ENCODE measurements around the gene OR2L5. TPM values are rescaled to one million over a fixed set of nuclear protein-coding genes. Genes with fewer than 3 reads are reported as not detected.

Gene OR2L5, protein sequence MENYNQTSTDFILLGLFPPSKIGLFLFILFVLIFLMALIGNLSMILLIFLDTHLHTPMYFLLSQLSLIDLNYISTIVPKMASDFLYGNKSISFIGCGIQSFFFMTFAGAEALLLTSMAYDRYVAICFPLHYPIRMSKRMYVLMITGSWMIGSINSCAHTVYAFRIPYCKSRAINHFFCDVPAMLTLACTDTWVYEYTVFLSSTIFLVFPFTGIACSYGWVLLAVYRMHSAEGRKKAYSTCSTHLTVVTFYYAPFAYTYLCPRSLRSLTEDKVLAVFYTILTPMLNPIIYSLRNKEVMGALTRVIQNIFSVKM
- total RNA-seq: not detected
- long read RNA-seq: 0 reads

DNA sequence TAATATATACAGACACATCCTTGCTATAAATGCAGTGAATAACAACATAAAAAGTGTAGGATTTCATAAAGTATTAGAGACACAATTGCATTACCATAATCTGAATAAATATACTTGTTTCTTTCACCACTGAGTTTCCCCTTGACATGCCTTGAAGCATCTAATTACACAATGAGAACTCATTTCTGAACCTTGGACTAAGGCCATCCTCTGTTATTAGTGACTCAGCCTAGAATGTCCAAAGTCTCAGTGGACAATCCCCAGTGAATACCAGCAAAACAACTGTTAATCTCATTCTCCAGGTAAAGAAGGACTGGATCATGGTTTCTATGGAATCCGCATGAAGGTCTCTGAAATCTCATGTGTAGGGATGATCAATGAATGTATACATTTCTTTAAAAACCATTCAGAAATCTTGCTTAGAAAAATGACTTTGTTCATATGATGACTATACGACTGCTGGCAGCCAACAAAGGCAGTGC lies at the start of gene OR2L5:
TSS of gene OR2L5 (plus strand) at position 432 of the 482 bp plus-strand sequence. CDS start 8,288 bp downstream, outside the sequence.
- no peak within 1 kb of the TSS for H3K4me3 ChIP-seq
- H3K27ac ChIP-seq: no peak within 1 kb of the TSS
- no peaks in the 10 kb centered on the region for H3K4me1 ChIP-seq
- DNase-seq: no peak
- no peak for ATAC-seq
- H3K36me3 ChIP-seq: no peaks in the 10 kb centered on the region
- TF ChIP-seq, protein P1, sequence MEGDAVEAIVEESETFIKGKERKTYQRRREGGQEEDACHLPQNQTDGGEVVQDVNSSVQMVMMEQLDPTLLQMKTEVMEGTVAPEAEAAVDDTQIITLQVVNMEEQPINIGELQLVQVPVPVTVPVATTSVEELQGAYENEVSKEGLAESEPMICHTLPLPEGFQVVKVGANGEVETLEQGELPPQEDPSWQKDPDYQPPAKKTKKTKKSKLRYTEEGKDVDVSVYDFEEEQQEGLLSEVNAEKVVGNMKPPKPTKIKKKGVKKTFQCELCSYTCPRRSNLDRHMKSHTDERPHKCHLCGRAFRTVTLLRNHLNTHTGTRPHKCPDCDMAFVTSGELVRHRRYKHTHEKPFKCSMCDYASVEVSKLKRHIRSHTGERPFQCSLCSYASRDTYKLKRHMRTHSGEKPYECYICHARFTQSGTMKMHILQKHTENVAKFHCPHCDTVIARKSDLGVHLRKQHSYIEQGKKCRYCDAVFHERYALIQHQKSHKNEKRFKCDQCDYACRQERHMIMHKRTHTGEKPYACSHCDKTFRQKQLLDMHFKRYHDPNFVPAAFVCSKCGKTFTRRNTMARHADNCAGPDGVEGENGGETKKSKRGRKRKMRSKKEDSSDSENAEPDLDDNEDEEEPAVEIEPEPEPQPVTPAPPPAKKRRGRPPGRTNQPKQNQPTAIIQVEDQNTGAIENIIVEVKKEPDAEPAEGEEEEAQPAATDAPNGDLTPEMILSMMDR (IDR thresholded peaks at IDR 0.05): no peak
- intact Hi-C loops (cut with DNase I): no loop called here
- no peaks in the 10 kb centered on the region for H3K27me3 ChIP-seq (ENCODE audit: low read depth)
- peaks cover 25% of the 10 kb centered on the region for H3K9me3 ChIP-seq

DNA sequence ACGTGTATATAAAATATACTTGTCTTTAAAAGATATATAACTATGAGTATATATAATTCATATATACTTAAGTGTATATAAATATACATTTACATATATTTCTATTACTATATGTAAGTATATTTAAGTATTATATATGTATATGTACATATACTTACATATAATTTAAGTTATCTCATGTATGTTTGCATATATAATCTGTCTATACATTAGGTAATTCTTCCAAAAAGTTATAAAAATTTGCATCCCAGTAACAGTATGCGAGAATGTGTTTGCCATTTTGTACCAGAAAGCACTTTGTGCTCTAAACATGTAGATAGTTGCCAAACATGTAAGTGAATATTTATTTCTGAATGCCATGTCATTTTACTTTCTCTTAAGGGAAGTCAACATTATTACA lies 48.5 kb upstream of the OR2L5 start, which contains the start of gene OR2AK2:
TSS of gene OR2AK2 (plus strand) at position 301 of the 400 bp plus-strand sequence. CDS start 144 bp downstream, outside the sequence.
- H3K9me3 ChIP-seq: no peaks in the 10 kb centered on the region
- no peaks in the 10 kb centered on the region for H3K4me1 ChIP-seq
- DNase-seq: no peak
- H3K27ac ChIP-seq: no peak within 1 kb of the TSS
- no peak for ATAC-seq
- no peaks in the 10 kb centered on the region for H3K36me3 ChIP-seq
- H3K27me3 ChIP-seq (ENCODE audit: low read depth): no peaks in the 10 kb centered on the region
- intact Hi-C loops (cut with DNase I): no loop called here
- no peak within 1 kb of the TSS for H3K4me3 ChIP-seq
- TF ChIP-seq, protein P1 (IDR thresholded peaks at IDR 0.05): no peak

DNA sequence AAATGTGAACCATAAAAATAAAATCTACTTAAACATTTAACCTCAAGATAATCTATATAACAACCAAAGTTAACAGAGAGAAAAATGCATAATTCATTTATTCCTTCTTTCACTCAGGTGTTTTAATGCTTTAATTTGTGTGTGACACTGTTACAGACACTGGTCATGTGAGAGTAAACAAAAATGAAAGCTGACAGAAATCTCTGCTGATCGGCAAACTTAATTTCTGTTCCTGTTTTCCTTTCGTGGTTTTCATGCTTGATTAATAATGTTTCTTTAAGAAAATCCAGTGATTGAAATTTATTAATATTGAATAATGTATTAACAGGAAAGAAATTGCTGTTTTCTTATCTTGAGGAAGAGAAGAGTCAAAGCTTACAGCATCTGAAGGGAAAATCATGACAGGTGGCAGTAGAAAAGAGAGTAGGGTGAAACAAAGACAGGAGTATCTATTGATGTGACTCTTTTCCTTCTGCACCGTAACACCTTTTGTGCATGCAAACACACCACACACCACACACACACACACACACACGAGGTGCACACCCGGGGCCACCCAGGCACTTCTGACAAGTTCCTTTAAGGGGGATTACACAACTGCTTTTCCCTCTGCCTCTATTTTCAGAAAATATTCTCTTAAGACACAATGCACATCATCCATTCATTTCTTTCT lies 46.8 kb upstream of the OR2L5 start:
- no peaks in the 10 kb centered on the region for H3K27me3 ChIP-seq (ENCODE audit: low read depth)
- DNase-seq (no peak), ATAC-seq (no peak)
- TF ChIP-seq, protein P1 (IDR thresholded peaks at IDR 0.05): no peak
- H3K27ac ChIP-seq: no peak overlapping the region
- H3K4me3 ChIP-seq: no peak overlapping the region
- no peaks in the 10 kb centered on the region for H3K9me3 ChIP-seq
- intact Hi-C loops (cut with DNase I): no loop called here
- no peaks in the 10 kb centered on the region for H3K36me3 ChIP-seq
- H3K4me1 ChIP-seq: no peaks in the 10 kb centered on the region

DNA sequence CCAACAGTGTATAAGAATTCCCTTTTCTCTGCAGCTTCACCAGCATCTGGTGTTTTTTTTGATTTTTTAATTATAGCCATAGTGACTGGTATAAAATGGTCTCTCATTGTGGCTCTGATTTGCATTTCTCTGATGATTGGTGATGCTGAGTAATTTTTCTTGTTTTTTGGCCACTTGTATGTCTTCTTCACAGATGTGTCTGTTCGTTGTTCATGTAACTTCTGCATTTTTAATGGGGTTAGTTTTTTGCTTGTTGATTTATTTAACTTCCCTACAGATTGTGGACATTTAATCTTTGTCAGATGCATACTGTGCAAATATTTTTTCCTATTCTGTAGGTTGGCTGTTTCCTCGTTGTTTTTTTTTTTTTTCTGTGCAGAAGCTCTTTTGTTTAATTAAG lies 20.5 kb upstream of the OR2L5 start:
- TF ChIP-seq, protein P1 (IDR thresholded peaks at IDR 0.05): no peak
- H3K36me3 ChIP-seq: no peaks in the 10 kb centered on the region
- DNase-seq: no peak
- H3K4me3 ChIP-seq: no peak overlapping the region
- H3K4me1 ChIP-seq: no peaks in the 10 kb centered on the region
- no peaks in the 10 kb centered on the region for H3K27me3 ChIP-seq (ENCODE audit: low read depth)
- no peak for ATAC-seq
- H3K27ac ChIP-seq: no peak overlapping the region
- H3K9me3 ChIP-seq: no peaks in the 10 kb centered on the region
- intact Hi-C loops (cut with DNase I): no loop called here

DNA sequence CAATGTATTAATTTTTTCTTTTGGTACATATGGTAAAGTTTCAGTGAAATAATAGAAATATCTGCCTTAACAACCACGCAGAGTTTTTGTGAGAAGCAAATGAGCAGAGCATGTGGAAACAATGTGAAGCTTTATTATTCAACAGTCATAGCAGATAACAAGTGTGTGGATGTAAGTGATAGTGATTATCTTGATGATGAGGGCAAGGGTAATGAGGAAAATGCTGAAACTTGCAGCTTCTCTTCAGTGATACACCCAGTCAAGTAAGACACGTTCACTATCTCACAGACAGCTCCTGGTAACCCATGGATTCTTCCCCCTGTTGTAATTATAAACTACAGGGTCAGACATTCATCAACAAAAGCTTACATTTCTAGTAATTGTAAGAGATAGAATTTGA lies 14.6 kb upstream of the OR2L5 start:
- no peak for DNase-seq
- intact Hi-C loops (cut with DNase I): no loop called here

More for the DNA sequence above, 14.6 kb upstream of the OR2L5 start:
- Histone ChIP-seq H3K27me3 (ENCODE audit: low read depth) (no peaks in the 10 kb centered on the region), H3K4me3 (no peak overlapping the region), H3K36me3 (no peaks in the 10 kb centered on the region), H3K27ac (no peak overlapping the region), H3K4me1 (no peaks in the 10 kb centered on the region), H3K9me3 (no peaks in the 10 kb centered on the region)
- ATAC-seq: no peak
- TF ChIP-seq, protein P1 (IDR thresholded peaks at IDR 0.05): no peak

Data from lower lobe of right lung (tissue), 2 donors.